ENCODE measurements around the gene WIPF3. TPM values are rescaled to one million over a fixed set of nuclear protein-coding genes. Genes with fewer than 3 reads are reported as not detected.

The WIPF3 gene
- total RNA-seq, 1 donor from 2014 or later = 0.46 TPM

DNA sequence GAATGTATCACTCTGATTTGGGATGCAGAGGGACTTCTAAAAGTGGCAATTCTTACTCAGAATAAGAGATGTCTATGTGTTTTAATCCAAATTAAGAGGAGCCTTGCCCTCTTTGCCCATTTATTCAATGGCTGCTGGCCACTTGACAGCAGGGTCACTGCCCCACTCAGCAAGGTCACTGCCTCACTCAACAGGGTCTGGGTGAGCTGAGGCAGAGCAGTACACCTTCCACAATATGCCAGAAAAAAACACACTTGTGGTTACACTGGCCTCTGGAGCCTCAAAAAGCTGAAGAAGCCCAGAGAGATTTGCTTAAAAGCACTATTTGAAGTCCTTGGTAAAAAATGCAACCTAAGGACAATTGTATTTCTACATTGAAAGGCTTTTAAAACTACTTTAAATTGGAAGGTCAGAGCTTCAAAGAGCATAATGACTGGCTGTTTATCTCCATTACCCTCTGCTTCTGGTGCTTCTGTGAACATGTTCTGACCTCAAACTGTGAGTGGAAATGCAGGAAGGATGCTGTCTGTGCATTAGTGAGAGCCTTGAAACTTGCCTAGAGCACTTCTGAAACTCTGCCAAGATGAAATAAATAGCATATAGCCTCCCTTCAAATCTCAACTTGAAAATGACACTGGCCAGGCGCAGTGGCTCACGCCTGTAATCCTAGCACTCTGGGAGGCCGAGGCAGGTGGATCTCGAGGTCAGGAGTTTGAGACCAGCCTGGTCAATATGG is 35.1 kb upstream of the WIPF3 start:
- H3K27me3 ChIP-seq (ENCODE audit: control insufficient read depth, insufficient read depth, low read length) = no peaks in the 10 kb centered on the region

GRCh38 chr7:29779017-29779416 is 27.3 kb upstream of the WIPF3 start:
- no peak overlapping the region for H3K4me3 ChIP-seq (ENCODE audit: low read depth, low read length)
- H3K36me3 ChIP-seq (ENCODE audit: control insufficient read depth, insufficient read depth, low read length) = no peaks in the 10 kb centered on the region
- H3K27me3 ChIP-seq (ENCODE audit: control insufficient read depth, insufficient read depth, low read length) = peaks cover 7% of the 10 kb centered on the region
- no peak for DNase-seq (ENCODE audit: low read depth)
- TF ChIP-seq, protein P1, sequence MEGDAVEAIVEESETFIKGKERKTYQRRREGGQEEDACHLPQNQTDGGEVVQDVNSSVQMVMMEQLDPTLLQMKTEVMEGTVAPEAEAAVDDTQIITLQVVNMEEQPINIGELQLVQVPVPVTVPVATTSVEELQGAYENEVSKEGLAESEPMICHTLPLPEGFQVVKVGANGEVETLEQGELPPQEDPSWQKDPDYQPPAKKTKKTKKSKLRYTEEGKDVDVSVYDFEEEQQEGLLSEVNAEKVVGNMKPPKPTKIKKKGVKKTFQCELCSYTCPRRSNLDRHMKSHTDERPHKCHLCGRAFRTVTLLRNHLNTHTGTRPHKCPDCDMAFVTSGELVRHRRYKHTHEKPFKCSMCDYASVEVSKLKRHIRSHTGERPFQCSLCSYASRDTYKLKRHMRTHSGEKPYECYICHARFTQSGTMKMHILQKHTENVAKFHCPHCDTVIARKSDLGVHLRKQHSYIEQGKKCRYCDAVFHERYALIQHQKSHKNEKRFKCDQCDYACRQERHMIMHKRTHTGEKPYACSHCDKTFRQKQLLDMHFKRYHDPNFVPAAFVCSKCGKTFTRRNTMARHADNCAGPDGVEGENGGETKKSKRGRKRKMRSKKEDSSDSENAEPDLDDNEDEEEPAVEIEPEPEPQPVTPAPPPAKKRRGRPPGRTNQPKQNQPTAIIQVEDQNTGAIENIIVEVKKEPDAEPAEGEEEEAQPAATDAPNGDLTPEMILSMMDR (IDR thresholded peaks at IDR 0.05; ENCODE audit: insufficient read depth, low read length, poor library complexity, severe bottlenecking) = no peak

More for the DNA sequence above, 35.1 kb upstream of the WIPF3 start:
- no peak for DNase-seq (ENCODE audit: low read depth)
- Histone ChIP-seq H3K36me3 (ENCODE audit: control insufficient read depth, insufficient read depth, low read length) (no peaks in the 10 kb centered on the region), H3K4me3 (ENCODE audit: low read depth, low read length) (no peak overlapping the region)
- TF ChIP-seq, protein P1 (IDR thresholded peaks at IDR 0.05; ENCODE audit: insufficient read depth, low read length, poor library complexity, severe bottlenecking) = no peak

- Histone ChIP-seq H3K4me3 (ENCODE audit: low read depth, low read length) (no peak overlapping the region), H3K27me3 (ENCODE audit: control insufficient read depth, insufficient read depth, low read length) (peaks cover 7% of the 10 kb centered on the region), H3K36me3 (ENCODE audit: control insufficient read depth, insufficient read depth, low read length) (no peaks in the 10 kb centered on the region)
- no peak for DNase-seq (ENCODE audit: low read depth)
- TF ChIP-seq, protein P1 (IDR thresholded peaks at IDR 0.05; ENCODE audit: insufficient read depth, low read length, poor library complexity, severe bottlenecking) = no peak
These were observed 26.0 kb upstream of the WIPF3 start for GRCh38 chr7:29780346-29780745.

DNA sequence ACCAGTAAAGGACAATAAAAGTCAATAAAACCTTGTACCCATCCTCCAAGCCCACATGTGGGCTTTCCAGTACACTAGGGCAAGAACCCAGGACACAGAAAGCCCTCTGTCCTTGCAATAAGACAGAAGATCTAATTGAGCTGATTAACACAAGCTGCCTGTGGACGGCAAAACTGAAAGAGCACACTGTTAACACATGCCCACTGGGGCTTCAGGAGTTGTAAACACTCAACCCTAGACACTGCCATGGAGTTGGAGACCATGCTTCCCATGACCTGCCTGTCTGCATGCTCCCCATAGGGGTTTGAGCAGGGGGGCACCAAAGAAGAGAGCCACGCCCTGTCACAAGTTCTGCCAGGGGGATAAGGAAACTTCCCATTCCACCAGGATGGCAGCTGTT is 22.6 kb upstream of the WIPF3 start:
- TF ChIP-seq, protein P1 (IDR thresholded peaks at IDR 0.05; ENCODE audit: insufficient read depth, low read length, poor library complexity, severe bottlenecking) = no peak
- H3K27me3 ChIP-seq (ENCODE audit: control insufficient read depth, insufficient read depth, low read length) = no peaks in the 10 kb centered on the region
- no peaks in the 10 kb centered on the region for H3K36me3 ChIP-seq (ENCODE audit: control insufficient read depth, insufficient read depth, low read length)
- DNase-seq (ENCODE audit: low read depth) = no peak
- H3K4me3 ChIP-seq (ENCODE audit: low read depth, low read length) = no peak overlapping the region

GRCh38 chr7:29793507-29793906 is 12.8 kb upstream of the WIPF3 start:
- Histone ChIP-seq H3K4me3 (ENCODE audit: low read depth, low read length) (no peak overlapping the region), H3K27me3 (ENCODE audit: control insufficient read depth, insufficient read depth, low read length) (no peaks in the 10 kb centered on the region)
- DNase-seq (ENCODE audit: low read depth) = no peak

More at GRCh38 chr7:29793507-29793906, 12.8 kb upstream of the WIPF3 start:
- no peaks in the 10 kb centered on the region for H3K36me3 ChIP-seq (ENCODE audit: control insufficient read depth, insufficient read depth, low read length)
- TF ChIP-seq, protein P1 (IDR thresholded peaks at IDR 0.05; ENCODE audit: insufficient read depth, low read length, poor library complexity, severe bottlenecking) = no peak
